HepG2 (cell line): Measurements from ENCODE around the gene NPB. TPM values are rescaled to one million over a fixed set of nuclear protein-coding genes. Genes with fewer than 3 reads are reported as not detected.

ENCODE experiments used
- ELF1 ChIP-seq: sonication (generic); formaldehyde crosslinking; IDR thresholded peaks from 2 replicates; pipeline ENCODE4 v1.4.0; 2020; ENCODE audit warnings: missing genetic modification reagents
- HMGXB3 ChIP-seq: sonication (generic); formaldehyde crosslinking; IDR thresholded peaks from 2 replicates; pipeline ENCODE4 v1.4.0; 2020; ENCODE audit warnings: missing genetic modification reagents, borderline replicate concordance
- HNRNPH1 ChIP-seq: fragments of 200-400 bp; formaldehyde crosslinking; optimal IDR thresholded peaks from 2 replicates; pipeline ENCODE3; 2017; ENCODE audit warnings: mild to moderate bottlenecking, low read depth, low read length
- NFYB ChIP-seq: sonication (generic); formaldehyde crosslinking; IDR thresholded peaks from 2 replicates; pipeline ENCODE4 v1.4.0; 2020; ENCODE audit warnings: missing genetic modification reagents
- ZBTB39 ChIP-seq: sonication (generic); formaldehyde crosslinking; IDR thresholded peaks from 2 replicates; pipeline ENCODE4 v1.5.0; 2020; ENCODE audit warnings: missing genetic modification reagents
- ZBTB40 ChIP-seq, 2 experiments: fragments of 450-650 bp in 1 of 2; sonication (generic) in 1 of 2; formaldehyde crosslinking in 1 of 2; IDR thresholded peaks; 2 replicates each; pipeline versions ENCODE4 v1.6.1 to v1.8.0; 2016 to 2022; ENCODE audit warnings: antibody characterized with exemption in 1 of 2, mild to moderate bottlenecking in 1 of 2, missing genetic modification reagents in 1 of 2
- ZNF30 ChIP-seq: sonication (generic); formaldehyde crosslinking; IDR thresholded peaks from 2 replicates; pipeline ENCODE4 v1.5.0; 2020; ENCODE audit warnings: mild to moderate bottlenecking, missing genetic modification reagents
- ZNF354B ChIP-seq: sonication (generic); formaldehyde crosslinking; IDR thresholded peaks from 2 replicates; pipeline ENCODE4 v1.8.0; 2022; ENCODE audit warnings: mild to moderate bottlenecking, missing genetic modification reagents
- ZSCAN21 ChIP-seq: sonication (generic); formaldehyde crosslinking; IDR thresholded peaks from 2 replicates; pipeline ENCODE4 v1.8.0; 2022; ENCODE audit warnings: mild to moderate bottlenecking, missing genetic modification reagents, moderate library complexity, borderline replicate concordance
- polyA plus RNA-seq, 8 experiments: library from polyadenylated mRNA; depleted of rRNA in 3 of 8; stranded (reverse) in 7 of 8; unstranded in 1 of 8; fragments of >200 nt; fragmentation: Illumina TruSeq in 4 of 8; extraction: Trizol in 4 of 8; gene quantifications; 2 replicates each; pipeline versions ENCODE4 v1.2.1 to v1.2.3, GENCODE V29; 2011 to 2016; ENCODE audit warnings: low read depth in 4 of 8, missing spikeins in 1 of 8, mixed read lengths in 1 of 8; ENCODE audit not compliant: insufficient read depth in 1 of 8
- total RNA-seq, 5 experiments: library from RNA; depleted of rRNA; stranded (reverse); fragments of >200 nt; fragmentation: Illumina TruSeq; extraction: Trizol; gene quantifications; 2 replicates each; pipeline ENCODE4 v1.2.3, GENCODE V29; 2016; ENCODE audit warnings: low read depth in 1 of 5

NPB gene
- total and polyA plus RNA-seq, 2 of the 13 experiments (the other 11 are each of a cell fraction or from before 2014, with no cell fraction given) = 0.11 to 0.93 TPM

- TF ChIP-seq ZBTB40 (IDR thresholded peaks at IDR 0.05) (no peak), ZBTB40 (CRISPR knock-in tag; IDR thresholded peaks at IDR 0.05) (peak; percentile 63; the same call in 1 of the 2 replicates), ZNF30 (CRISPR knock-in tag) (no peak), ZBTB39 (CRISPR knock-in tag) (no peak), HMGXB3 (CRISPR knock-in tag) (0 out of 2 replicates have a peak, but pooled peaks have one; percentile 70), NFYB (CRISPR knock-in tag) (no peak; the same call in 1 of the 2 replicates), ZNF354B (peak; percentile 64), HNRNPH1 (no peak), ZSCAN21 (CRISPR knock-in tag) (peak; percentile 88), ELF1 (peak; percentile 80)
Measured at GRCh38 chr17:81909966-81910839, 8.2 kb downstream of the NPB start (continued).
